ENCODE data around the gene IGSF22.
A peak's percentile ranks its signal among the peaks of the same experiment; 100 is the strongest.

IGSF22 gene

DNA sequence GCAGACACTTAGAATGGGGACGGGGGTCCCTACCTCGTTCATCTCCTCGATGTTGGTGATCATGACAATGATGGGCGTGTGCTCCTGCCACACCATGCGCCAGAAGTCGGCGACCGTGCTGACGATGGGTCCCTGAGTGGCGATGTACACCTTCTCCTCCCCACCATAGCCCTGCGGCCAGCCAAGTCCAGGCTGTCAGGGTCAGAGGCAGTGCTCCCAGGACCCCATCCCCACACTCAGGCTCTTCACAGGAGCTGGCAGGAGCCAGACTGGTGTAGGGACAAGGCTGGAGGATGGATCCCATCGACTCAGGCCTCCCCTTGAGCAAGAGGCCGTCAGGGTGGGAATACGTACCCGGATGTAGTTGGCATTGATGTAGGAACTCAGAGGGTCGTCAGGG, 7.2 kb upstream of the IGSF22 start:
- Mint-ChIP-seq H3K27me3 (ENCODE audit: low read depth, poor library complexity) (peaks cover 13% of the 10 kb centered on the region), H3K27ac (no peak overlapping the region), H3K4me1 (peaks cover 5% of the 10 kb centered on the region), H3K9me3 (no peaks in the 10 kb centered on the region), H3K36me3 (ENCODE audit: low read depth) (no peaks in the 10 kb centered on the region), H3K4me3 (no peak overlapping the region)
- no peak for DNase-seq
- TF ChIP-seq, protein P1, sequence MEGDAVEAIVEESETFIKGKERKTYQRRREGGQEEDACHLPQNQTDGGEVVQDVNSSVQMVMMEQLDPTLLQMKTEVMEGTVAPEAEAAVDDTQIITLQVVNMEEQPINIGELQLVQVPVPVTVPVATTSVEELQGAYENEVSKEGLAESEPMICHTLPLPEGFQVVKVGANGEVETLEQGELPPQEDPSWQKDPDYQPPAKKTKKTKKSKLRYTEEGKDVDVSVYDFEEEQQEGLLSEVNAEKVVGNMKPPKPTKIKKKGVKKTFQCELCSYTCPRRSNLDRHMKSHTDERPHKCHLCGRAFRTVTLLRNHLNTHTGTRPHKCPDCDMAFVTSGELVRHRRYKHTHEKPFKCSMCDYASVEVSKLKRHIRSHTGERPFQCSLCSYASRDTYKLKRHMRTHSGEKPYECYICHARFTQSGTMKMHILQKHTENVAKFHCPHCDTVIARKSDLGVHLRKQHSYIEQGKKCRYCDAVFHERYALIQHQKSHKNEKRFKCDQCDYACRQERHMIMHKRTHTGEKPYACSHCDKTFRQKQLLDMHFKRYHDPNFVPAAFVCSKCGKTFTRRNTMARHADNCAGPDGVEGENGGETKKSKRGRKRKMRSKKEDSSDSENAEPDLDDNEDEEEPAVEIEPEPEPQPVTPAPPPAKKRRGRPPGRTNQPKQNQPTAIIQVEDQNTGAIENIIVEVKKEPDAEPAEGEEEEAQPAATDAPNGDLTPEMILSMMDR (IDR thresholded peaks at IDR 0.05): no peak

DNA sequence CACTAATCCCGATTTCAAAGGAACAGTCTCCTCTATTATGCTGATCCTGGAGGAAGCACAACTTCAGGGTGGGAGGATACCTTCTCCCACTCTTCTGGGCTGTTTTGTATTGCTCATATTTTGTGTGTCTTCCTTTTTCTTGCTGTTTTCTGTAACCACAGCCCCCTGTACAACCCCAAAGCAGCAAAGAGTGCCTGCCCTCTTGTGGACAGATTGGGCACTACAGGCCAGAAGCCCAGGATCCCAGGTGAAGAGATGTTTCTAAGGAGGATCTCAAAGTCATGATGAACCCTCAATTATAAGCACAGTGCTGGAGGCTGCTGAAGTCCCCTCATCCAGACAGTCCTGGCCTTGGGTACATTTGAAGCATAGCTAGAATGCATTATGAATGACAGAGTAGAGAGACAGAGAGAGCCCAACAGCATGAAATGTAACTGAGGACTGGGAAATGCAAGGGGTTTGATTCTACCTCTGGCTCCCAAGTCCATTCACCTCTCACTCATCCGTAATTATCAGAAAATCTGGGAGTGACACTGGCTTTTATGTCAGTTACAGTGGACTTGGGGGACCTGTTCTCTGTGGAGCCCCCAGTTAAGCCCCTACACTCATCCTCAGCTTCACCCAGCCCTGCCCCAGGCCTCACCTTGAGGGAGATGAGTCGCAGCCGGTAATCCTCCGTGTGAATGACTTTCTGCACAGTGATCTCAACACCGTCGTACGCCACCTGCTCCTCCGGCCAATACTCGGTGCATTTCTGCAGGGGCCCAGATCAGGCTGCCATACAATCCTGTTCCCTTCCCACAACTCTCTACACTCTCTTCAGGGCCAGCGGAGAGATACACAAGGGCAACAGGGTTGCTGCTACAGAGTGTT, 6.2 kb upstream of the IGSF22 start:
- Mint-ChIP-seq H3K27ac (peak overlapping the region; percentile 18), H3K36me3 (ENCODE audit: low read depth) (no peaks in the 10 kb centered on the region), H3K4me3 (no peak overlapping the region), H3K27me3 (ENCODE audit: low read depth, poor library complexity) (peaks cover 14% of the 10 kb centered on the region), H3K9me3 (no peaks in the 10 kb centered on the region), H3K4me1 (peaks cover 10% of the 10 kb centered on the region)
- DNase-seq: peak; percentile 78
- TF ChIP-seq, protein P1 (IDR thresholded peaks at IDR 0.05): peak; percentile 97

DNA sequence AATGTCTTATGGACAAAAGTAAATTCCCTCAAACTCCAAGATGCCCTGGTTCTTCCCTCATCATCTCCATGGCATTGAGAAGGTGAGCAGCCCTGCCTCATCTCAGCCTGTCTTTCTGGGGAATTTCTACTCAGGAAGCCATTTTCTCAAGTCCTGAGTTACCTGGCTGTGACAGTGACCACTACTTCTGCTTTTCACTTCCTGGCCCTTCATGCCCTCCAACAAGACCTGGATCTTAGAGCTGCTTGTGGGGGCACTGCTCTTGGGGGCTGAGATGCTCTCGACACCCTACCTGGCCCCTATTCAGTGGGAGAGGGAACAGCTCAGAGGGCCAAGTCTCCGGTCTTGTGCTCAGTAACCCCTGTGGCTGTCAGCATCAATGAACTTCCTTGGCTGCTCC, 5.5 kb upstream of the IGSF22 start:
- H3K4me3 Mint-ChIP-seq: no peak overlapping the region
- DNase-seq: no peak

DNA sequence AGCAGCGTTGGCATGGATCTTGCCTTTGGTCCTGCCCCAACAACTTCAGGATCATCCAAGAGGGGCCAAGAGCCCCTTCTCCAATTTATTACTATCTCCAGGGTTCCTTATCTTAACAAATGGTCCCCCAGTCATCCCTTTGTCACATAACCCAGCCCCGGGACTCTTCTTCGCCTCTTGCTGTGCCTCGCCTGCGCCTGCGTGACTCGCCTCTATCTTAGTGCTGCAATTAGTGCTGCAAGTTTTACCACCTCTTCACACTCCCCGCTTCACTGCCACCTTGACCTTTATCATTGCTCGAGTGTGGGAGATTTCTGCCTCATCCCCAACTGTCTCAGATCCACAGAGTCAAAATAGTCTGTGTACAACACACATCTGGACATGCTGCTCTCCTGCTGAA, 4.0 kb upstream of the IGSF22 start:
- peaks cover 17% of the 10 kb centered on the region for H3K4me1 Mint-ChIP-seq
- H3K9me3 Mint-ChIP-seq: no peaks in the 10 kb centered on the region
- H3K4me3 Mint-ChIP-seq: no peak overlapping the region
- TF ChIP-seq, protein P1 (IDR thresholded peaks at IDR 0.05): no peak
- no peak overlapping the region for H3K27ac Mint-ChIP-seq
- peaks cover 11% of the 10 kb centered on the region for H3K27me3 Mint-ChIP-seq (ENCODE audit: low read depth, poor library complexity)
- H3K36me3 Mint-ChIP-seq (ENCODE audit: low read depth): no peaks in the 10 kb centered on the region
- no peak for DNase-seq

More for the DNA sequence above, 5.5 kb upstream of the IGSF22 start:
- Mint-ChIP-seq H3K27me3 (ENCODE audit: low read depth, poor library complexity) (peaks cover 14% of the 10 kb centered on the region), H3K9me3 (no peaks in the 10 kb centered on the region), H3K4me1 (peaks cover 10% of the 10 kb centered on the region), H3K36me3 (ENCODE audit: low read depth) (no peaks in the 10 kb centered on the region), H3K27ac (no peak overlapping the region)
- TF ChIP-seq, protein P1 (IDR thresholded peaks at IDR 0.05): no peak

DNA sequence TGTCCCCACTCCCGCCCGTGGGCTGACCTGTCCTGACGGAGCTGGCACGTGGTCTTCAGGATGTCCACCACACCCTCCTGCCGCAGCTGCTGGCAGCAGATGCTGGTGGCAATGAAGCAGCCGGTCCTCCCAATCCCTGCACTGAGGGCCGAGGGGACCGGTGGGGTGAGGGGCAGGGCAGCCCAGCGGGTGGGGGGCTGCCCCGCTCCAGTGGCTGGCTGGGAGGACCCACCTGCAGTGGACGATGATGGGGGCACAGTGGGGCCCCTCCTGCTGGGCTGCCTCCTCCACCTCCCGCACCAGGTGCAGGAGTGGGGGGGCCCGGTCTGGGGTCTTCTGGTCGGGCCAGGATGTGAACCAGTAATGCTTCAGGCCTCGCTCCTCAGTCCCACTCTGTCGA, 3.4 kb upstream of the IGSF22 start:
- peaks cover 14% of the 10 kb centered on the region for H3K27me3 Mint-ChIP-seq (ENCODE audit: low read depth, poor library complexity)
- DNase-seq: no peak
- H3K4me3 Mint-ChIP-seq: no peak overlapping the region
- no peak overlapping the region for H3K27ac Mint-ChIP-seq
- TF ChIP-seq, protein P1 (IDR thresholded peaks at IDR 0.05): no peak
- H3K36me3 Mint-ChIP-seq (ENCODE audit: low read depth): no peaks in the 10 kb centered on the region
- no peaks in the 10 kb centered on the region for H3K9me3 Mint-ChIP-seq
- H3K4me1 Mint-ChIP-seq: peaks cover 17% of the 10 kb centered on the region

DNA sequence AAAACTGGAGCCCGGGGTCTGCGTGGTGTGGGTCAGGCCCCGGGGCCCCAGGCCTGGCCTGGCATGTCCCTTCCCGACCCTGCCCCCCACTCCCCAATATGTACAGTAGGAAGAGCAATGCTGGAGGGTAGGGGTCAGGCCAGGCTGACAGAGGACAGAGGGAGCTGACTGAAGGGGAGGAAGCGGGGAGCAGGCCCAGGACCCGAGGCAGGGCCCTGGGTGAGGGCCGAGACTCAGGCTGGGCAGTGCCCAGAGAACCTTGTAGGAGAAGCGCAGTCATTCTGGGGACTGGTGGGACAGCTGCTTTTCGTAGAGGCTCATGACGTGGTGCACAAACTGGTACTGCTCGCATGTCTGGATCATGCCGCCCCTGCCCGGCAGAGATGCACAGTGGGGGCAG, 2.7 kb upstream of the IGSF22 start:
- peaks cover 18% of the 10 kb centered on the region for H3K27me3 Mint-ChIP-seq (ENCODE audit: low read depth, poor library complexity)
- no peak for DNase-seq
- TF ChIP-seq, protein P1 (IDR thresholded peaks at IDR 0.05): no peak
- H3K4me1 Mint-ChIP-seq: peaks cover 23% of the 10 kb centered on the region
- no peak overlapping the region for H3K4me3 Mint-ChIP-seq
- H3K27ac Mint-ChIP-seq: no peak overlapping the region
- no peaks in the 10 kb centered on the region for H3K9me3 Mint-ChIP-seq
- no peaks in the 10 kb centered on the region for H3K36me3 Mint-ChIP-seq (ENCODE audit: low read depth)
